ENCODE data around the gene SOX5.

SOX5 gene

GRCh38 chr12:23817345-23817744, 132.1 kb downstream of the SOX5 start:
- no peaks in the 10 kb centered on the region for H3K27me3 ChIP-seq (ENCODE audit: control insufficient read depth in 1 of 2, insufficient read depth in 2 of 2, low read length in 2 of 2)
- no peak overlapping the region for H3K9ac ChIP-seq (ENCODE audit: low read depth in 1 of 2, low read length in 2 of 2)
- H3K36me3 ChIP-seq (ENCODE audit: control insufficient read depth in 1 of 2, insufficient read depth in 2 of 2, low read length in 2 of 2) = no peaks in the 10 kb centered on the region
- no peak overlapping the region for H3K4me3 ChIP-seq (ENCODE audit: low read depth in 1 of 2, low read length in 2 of 2)
- no peaks in the 10 kb centered on the region for H3K4me1 ChIP-seq (ENCODE audit: control insufficient read depth in 1 of 2, insufficient read depth in 2 of 2, low read length in 2 of 2)
- no peak overlapping the region for H3K27ac ChIP-seq (ENCODE audit: low read depth, low read length)
- no peaks in the 10 kb centered on the region for H3K9me3 ChIP-seq (ENCODE audit: control insufficient read depth in 1 of 2, low read length in 2 of 2)

DNA sequence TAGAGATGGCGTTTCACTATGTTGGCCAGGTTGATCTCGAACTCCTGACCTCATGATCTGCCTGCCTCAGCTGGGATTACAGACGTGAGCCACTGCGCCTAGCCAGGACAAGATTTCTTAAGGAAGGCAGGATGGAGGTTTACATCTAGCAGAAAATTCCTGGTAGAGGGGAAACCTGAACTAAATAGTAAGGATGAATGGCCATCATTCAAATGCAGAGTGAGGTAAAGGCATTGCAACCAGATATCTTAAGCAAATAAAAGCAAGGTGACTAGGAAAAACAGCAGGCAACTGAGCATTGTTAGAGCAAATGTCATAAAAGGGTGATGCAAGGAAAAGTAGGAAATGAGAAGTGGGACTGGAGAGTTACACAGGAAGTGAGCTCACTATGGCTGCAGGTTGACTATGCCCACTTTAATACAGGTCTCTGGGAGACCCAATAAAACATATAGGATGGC, 133.0 kb downstream of the SOX5 start:
- Histone ChIP-seq H3K4me3 (ENCODE audit: low read depth in 1 of 2, low read length in 2 of 2) (no peak overlapping the region), H3K27ac (ENCODE audit: low read depth, low read length) (no peak overlapping the region), H3K4me1 (ENCODE audit: control insufficient read depth in 1 of 2, insufficient read depth in 2 of 2, low read length in 2 of 2) (no peaks in the 10 kb centered on the region), H3K9ac (ENCODE audit: low read depth in 1 of 2, low read length in 2 of 2) (no peak overlapping the region), H3K36me3 (ENCODE audit: control insufficient read depth in 1 of 2, insufficient read depth in 2 of 2, low read length in 2 of 2) (no peaks in the 10 kb centered on the region), H3K27me3 (ENCODE audit: control insufficient read depth in 1 of 2, insufficient read depth in 2 of 2, low read length in 2 of 2) (no peaks in the 10 kb centered on the region), H3K9me3 (ENCODE audit: control insufficient read depth in 1 of 2, low read length in 2 of 2) (no peaks in the 10 kb centered on the region)

DNA sequence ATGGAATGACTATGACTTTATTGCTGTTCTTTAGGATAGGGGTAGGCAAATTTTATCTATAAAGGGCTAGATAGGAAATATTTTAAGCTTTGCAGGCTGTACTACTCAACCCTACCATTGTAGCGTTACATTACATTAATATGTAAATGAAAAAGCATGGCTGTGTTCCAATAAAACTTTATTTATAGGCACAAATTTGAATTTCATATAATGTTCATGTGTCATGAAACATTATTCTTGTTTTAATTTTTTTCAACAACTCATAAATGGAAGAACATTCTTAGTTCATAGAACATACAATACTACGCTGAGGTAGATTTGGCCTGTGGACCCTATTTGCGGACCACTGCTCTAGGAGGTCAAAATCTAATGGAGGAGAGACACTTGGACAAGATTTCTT, 133.7 kb downstream of the SOX5 start:
- no peaks in the 10 kb centered on the region for H3K9me3 ChIP-seq (ENCODE audit: control insufficient read depth in 1 of 2, low read length in 2 of 2)
- no peaks in the 10 kb centered on the region for H3K27me3 ChIP-seq (ENCODE audit: control insufficient read depth in 1 of 2, insufficient read depth in 2 of 2, low read length in 2 of 2)

DNA sequence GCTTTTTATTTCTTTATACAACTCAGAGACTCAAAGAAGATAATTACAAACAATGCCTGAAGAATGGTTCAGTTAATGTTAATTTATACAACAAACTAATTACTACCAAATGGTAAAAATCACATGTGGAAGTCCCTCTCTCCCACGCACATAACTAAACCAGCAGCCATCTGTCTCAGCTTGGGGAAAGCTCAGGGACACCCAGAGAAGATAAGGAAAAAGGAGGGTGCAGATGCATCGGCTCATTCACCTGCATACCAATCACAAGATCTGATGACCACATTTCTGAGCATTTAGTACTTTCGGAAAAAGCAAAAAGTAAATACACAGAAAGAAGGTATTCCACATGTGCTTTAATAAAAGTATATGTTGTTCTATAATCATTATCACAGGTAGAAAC, 136.3 kb downstream of the SOX5 start:
- Histone ChIP-seq H3K4me1 (ENCODE audit: control insufficient read depth in 1 of 2, insufficient read depth in 2 of 2, low read length in 2 of 2) (no peaks in the 10 kb centered on the region), H3K4me3 (ENCODE audit: low read depth in 1 of 2, low read length in 2 of 2) (no peak overlapping the region), H3K9ac (ENCODE audit: low read depth in 1 of 2, low read length in 2 of 2) (no peak overlapping the region), H3K9me3 (ENCODE audit: control insufficient read depth in 1 of 2, low read length in 2 of 2) (no peaks in the 10 kb centered on the region), H3K27me3 (ENCODE audit: control insufficient read depth in 1 of 2, insufficient read depth in 2 of 2, low read length in 2 of 2) (no peaks in the 10 kb centered on the region), H3K36me3 (ENCODE audit: control insufficient read depth in 1 of 2, insufficient read depth in 2 of 2, low read length in 2 of 2) (no peaks in the 10 kb centered on the region), H3K27ac (ENCODE audit: low read depth, low read length) (no peak overlapping the region)

More for the DNA sequence above, 133.7 kb downstream of the SOX5 start:
- no peak overlapping the region for H3K9ac ChIP-seq (ENCODE audit: low read depth in 1 of 2, low read length in 2 of 2)
- H3K27ac ChIP-seq (ENCODE audit: low read depth, low read length) = no peak overlapping the region
- H3K36me3 ChIP-seq (ENCODE audit: control insufficient read depth in 1 of 2, insufficient read depth in 2 of 2, low read length in 2 of 2) = no peaks in the 10 kb centered on the region
- H3K4me3 ChIP-seq (ENCODE audit: low read depth in 1 of 2, low read length in 2 of 2) = no peak overlapping the region
- no peaks in the 10 kb centered on the region for H3K4me1 ChIP-seq (ENCODE audit: control insufficient read depth in 1 of 2, insufficient read depth in 2 of 2, low read length in 2 of 2)

DNA sequence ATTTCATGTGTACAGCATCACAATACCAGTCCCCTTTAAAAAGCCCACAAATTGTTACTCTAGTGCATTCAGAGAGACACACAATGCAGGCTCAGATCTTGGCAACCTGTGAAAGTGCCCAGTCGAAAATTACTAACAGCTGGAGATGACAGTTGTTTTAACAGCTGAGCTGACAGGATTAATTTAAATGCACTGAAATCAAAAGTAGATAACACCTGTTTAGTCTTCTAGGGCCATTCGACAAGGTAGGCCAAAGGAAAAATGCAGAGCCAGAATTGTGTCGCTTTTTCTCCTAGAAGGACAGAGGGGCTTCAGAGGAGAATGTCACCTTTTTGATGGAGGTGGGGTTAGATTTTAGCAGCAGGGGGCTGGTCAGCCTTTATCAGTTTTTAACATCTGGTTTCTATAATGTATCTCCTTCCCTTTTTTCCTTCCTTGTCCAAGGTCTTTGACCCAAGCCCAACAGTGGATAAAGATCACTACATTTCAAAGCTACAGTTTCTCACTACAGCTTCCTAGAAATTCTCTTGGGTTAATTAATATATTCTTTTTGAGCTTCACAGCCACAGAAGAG, 139.1 kb downstream of the SOX5 start:
- no peak overlapping the region for H3K9ac ChIP-seq (ENCODE audit: low read depth in 1 of 2, low read length in 2 of 2)
- no peaks in the 10 kb centered on the region for H3K4me1 ChIP-seq (ENCODE audit: control insufficient read depth in 1 of 2, insufficient read depth in 2 of 2, low read length in 2 of 2)
- H3K36me3 ChIP-seq (ENCODE audit: control insufficient read depth in 1 of 2, insufficient read depth in 2 of 2, low read length in 2 of 2) = no peaks in the 10 kb centered on the region
- no peak overlapping the region for H3K27ac ChIP-seq (ENCODE audit: low read depth, low read length)
- no peak overlapping the region for H3K4me3 ChIP-seq (ENCODE audit: low read depth in 1 of 2, low read length in 2 of 2)
- no peaks in the 10 kb centered on the region for H3K27me3 ChIP-seq (ENCODE audit: control insufficient read depth in 1 of 2, insufficient read depth in 2 of 2, low read length in 2 of 2)
- no peaks in the 10 kb centered on the region for H3K9me3 ChIP-seq (ENCODE audit: control insufficient read depth in 1 of 2, low read length in 2 of 2)

DNA sequence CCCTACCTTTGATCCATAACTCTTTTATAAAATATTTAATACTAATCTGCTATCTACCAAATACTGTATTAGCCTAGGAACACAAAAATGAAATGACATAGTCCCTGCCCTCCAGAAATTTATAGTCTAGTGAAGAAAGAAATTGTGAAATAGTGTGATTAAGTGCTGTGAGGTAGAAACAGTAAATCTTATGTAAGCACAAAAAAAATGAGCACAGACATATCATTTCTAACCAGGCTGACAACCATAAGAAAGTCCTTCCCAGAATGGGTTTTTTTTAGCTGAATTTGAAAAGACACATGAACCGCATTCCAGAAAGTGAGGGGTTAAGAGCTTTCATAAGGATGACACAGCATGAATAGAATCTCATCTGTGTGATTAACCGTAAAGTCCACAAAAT, 145.9 kb downstream of the SOX5 start:
- Histone ChIP-seq H3K4me3 (ENCODE audit: low read depth in 1 of 2, low read length in 2 of 2) (no peak overlapping the region), H3K9ac (ENCODE audit: low read depth in 1 of 2, low read length in 2 of 2) (no peak overlapping the region), H3K4me1 (ENCODE audit: control insufficient read depth in 1 of 2, insufficient read depth in 2 of 2, low read length in 2 of 2) (no peaks in the 10 kb centered on the region), H3K27ac (ENCODE audit: low read depth, low read length) (no peak overlapping the region), H3K27me3 (ENCODE audit: control insufficient read depth in 1 of 2, insufficient read depth in 2 of 2, low read length in 2 of 2) (no peaks in the 10 kb centered on the region), H3K9me3 (ENCODE audit: control insufficient read depth in 1 of 2, low read length in 2 of 2) (no peaks in the 10 kb centered on the region), H3K36me3 (ENCODE audit: control insufficient read depth in 1 of 2, insufficient read depth in 2 of 2, low read length in 2 of 2) (no peaks in the 10 kb centered on the region)

DNA sequence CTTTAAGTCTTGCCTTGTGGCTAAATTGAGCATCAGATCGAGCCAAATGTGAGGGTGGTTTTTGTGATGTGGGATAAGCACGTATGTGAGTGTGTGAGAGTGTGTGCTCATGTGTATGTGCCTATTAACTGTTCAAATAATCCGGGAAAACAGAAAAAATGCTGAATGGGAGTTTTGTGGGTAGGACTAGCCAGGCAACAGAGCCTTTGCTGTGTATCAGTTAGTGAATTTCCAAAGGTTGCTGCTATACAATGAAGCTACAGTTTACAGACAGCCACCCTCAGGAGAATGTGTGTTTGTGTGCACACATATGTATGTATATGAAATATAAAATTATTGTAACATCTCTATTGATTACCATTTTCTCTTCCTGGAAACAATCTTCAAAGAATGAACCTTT, 154.0 kb downstream of the SOX5 start:
- Histone ChIP-seq H3K9me3 (ENCODE audit: control insufficient read depth in 1 of 2, low read length in 2 of 2) (no peaks in the 10 kb centered on the region), H3K4me1 (ENCODE audit: control insufficient read depth in 1 of 2, insufficient read depth in 2 of 2, low read length in 2 of 2) (no peaks in the 10 kb centered on the region), H3K4me3 (ENCODE audit: low read depth in 1 of 2, low read length in 2 of 2) (no peak overlapping the region), H3K36me3 (ENCODE audit: control insufficient read depth in 1 of 2, insufficient read depth in 2 of 2, low read length in 2 of 2) (no peaks in the 10 kb centered on the region), H3K27me3 (ENCODE audit: control insufficient read depth in 1 of 2, insufficient read depth in 2 of 2, low read length in 2 of 2) (no peaks in the 10 kb centered on the region), H3K9ac (ENCODE audit: low read depth in 1 of 2, low read length in 2 of 2) (no peak overlapping the region), H3K27ac (ENCODE audit: low read depth, low read length) (no peak overlapping the region)

- no peak overlapping the region for H3K4me3 ChIP-seq (ENCODE audit: low read depth in 1 of 2, low read length in 2 of 2)
- no peak overlapping the region for H3K27ac ChIP-seq (ENCODE audit: low read depth, low read length)
- H3K9me3 ChIP-seq (ENCODE audit: control insufficient read depth in 1 of 2, low read length in 2 of 2) = no peaks in the 10 kb centered on the region
- no peaks in the 10 kb centered on the region for H3K36me3 ChIP-seq (ENCODE audit: control insufficient read depth in 1 of 2, insufficient read depth in 2 of 2, low read length in 2 of 2)
- H3K9ac ChIP-seq (ENCODE audit: low read depth in 1 of 2, low read length in 2 of 2) = no peak overlapping the region
- no peaks in the 10 kb centered on the region for H3K27me3 ChIP-seq (ENCODE audit: control insufficient read depth in 1 of 2, insufficient read depth in 2 of 2, low read length in 2 of 2)
- no peaks in the 10 kb centered on the region for H3K4me1 ChIP-seq (ENCODE audit: control insufficient read depth in 1 of 2, insufficient read depth in 2 of 2, low read length in 2 of 2)
These were observed 168.4 kb downstream of the SOX5 start for GRCh38 chr12:23781118-23781517.

DNA sequence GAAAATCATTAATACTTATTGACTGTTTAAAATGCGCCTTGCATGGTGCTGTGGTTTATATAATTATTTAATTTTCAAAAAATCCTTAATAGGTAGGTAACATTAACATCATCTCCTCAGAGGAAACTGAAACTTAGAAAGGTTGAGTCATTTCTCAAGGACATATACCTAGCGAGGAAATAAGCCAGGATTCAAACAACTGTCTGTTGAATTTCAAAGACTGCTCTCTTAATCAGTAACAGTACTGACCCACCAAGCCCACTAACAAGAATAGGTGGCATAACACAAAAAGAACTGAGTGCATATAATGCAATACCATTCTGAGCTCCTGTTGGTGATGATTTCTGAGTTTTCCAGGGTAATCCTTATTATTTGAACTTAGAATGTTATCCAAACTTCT, 174.3 kb downstream of the SOX5 start:
- Histone ChIP-seq H3K27ac (ENCODE audit: low read depth, low read length) (no peak overlapping the region), H3K27me3 (ENCODE audit: control insufficient read depth in 1 of 2, insufficient read depth in 2 of 2, low read length in 2 of 2) (no peaks in the 10 kb centered on the region)

GRCh38 chr12:23771240-23771949, 178.1 kb downstream of the SOX5 start:
- Histone ChIP-seq H3K4me1 (ENCODE audit: control insufficient read depth in 1 of 2, insufficient read depth in 2 of 2, low read length in 2 of 2) (no peaks in the 10 kb centered on the region), H3K27me3 (ENCODE audit: control insufficient read depth in 1 of 2, insufficient read depth in 2 of 2, low read length in 2 of 2) (no peaks in the 10 kb centered on the region), H3K4me3 (ENCODE audit: low read depth in 1 of 2, low read length in 2 of 2) (no peak overlapping the region), H3K36me3 (ENCODE audit: control insufficient read depth in 1 of 2, insufficient read depth in 2 of 2, low read length in 2 of 2) (no peaks in the 10 kb centered on the region), H3K9ac (ENCODE audit: low read depth in 1 of 2, low read length in 2 of 2) (no peak overlapping the region), H3K27ac (ENCODE audit: low read depth, low read length) (no peak overlapping the region), H3K9me3 (ENCODE audit: control insufficient read depth in 1 of 2, low read length in 2 of 2) (no peaks in the 10 kb centered on the region)

More for the DNA sequence above, 174.3 kb downstream of the SOX5 start:
- Histone ChIP-seq H3K9ac (ENCODE audit: low read depth in 1 of 2, low read length in 2 of 2) (no peak overlapping the region), H3K4me1 (ENCODE audit: control insufficient read depth in 1 of 2, insufficient read depth in 2 of 2, low read length in 2 of 2) (no peaks in the 10 kb centered on the region), H3K9me3 (ENCODE audit: control insufficient read depth in 1 of 2, low read length in 2 of 2) (no peaks in the 10 kb centered on the region), H3K36me3 (ENCODE audit: control insufficient read depth in 1 of 2, insufficient read depth in 2 of 2, low read length in 2 of 2) (no peaks in the 10 kb centered on the region), H3K4me3 (ENCODE audit: low read depth in 1 of 2, low read length in 2 of 2) (no peak overlapping the region)
